Aortic smooth muscle cell (primary cell): ENCODE results near the gene SPOPL. TPM values are rescaled to one million over a fixed set of nuclear protein-coding genes. Genes with fewer than 3 reads are reported as not detected.

Experiments
- total RNA-seq: library from RNA; depleted of rRNA; stranded (reverse); fragments of >200 nt; gene quantifications from 2 replicates; pipeline ENCODE4 v1.2.3, GENCODE V29; 2014

Gene SPOPL
- 12.0 and 13.9 TPM in 2 replicates for total RNA-seq

DNA sequence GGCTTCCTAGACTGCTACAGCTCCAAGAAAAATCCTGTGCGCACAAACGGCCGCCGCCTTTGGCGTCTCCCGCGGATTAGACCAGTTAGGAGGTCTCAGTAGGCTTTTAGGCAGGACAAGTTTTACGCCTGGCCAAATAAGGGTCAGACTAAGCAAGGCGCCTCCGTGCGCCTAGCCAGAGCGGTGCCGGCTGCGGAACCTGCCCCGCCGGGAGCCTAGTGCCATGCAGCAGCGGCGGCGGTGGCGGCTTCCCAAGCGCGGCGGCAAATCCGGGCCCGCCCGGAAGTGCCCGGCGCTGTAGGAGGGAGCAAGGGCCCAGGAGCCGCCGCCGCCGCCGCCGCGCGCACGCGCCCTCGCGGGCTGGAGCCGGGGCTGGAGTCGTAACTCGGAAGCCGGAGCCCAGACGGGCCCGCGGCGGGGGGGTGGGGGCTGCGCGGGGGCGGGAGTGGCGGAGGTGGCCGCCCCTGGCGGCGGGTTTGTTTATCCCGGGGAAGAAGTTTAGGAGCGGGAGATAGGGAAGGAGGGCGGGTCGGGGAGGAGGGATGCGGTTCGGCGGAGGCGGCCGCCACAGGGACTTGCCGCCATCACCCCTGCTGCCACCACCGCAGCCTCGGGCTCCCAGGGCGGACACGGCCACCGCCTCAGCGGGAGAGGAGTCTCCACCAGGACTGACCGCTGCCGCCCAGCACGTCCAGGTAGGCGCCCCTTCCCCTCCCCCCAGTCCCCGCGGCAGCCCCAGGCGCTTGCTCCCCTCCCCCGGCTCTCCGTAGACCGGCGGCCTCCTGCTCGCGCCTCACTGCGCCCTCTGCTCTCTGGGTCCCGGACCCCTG is at the start of gene SPOPL:
TSS of gene SPOPL (plus strand) at position 346 of the 830 bp plus-strand sequence. CDS start 48,447 bp downstream, outside the sequence.

